Muscle of back (tissue), 11 donors: ENCODE data around the gene ELP1. TPM values are rescaled to one million over a fixed set of nuclear protein-coding genes. Genes with fewer than 3 reads are reported as not detected.
"Not testable (repeated sequence)": the region's sequence is repeated elsewhere in the genome, so short reads cannot be mapped to it uniquely, and the experiment has no call there.

Source experiments
- DNase-seq, 3 donors: peaks; one replicate each; pipeline versions ENCODE4 v3.0.0 to v3.0.0-alpha.2; 2013
- polyA plus RNA-seq, 10 donors: library from polyadenylated mRNA; unstranded; fragments of 120-200 nt; gene quantifications; one replicate each; pipeline ENCODE4 v1.2.1, GENCODE V29; 2013; ENCODE audit not compliant: insufficient read length in 10 of 10

Gene ELP1
- polyA plus RNA-seq, 10 donors: 27.0 to 35.8 (median 33.0) TPM

GRCh38 chr9:108854641-108855528 is 79.0 kb downstream of the ELP1 start:
- DNase-seq: no peak

GRCh38 chr9:108854094-108854493 is 79.8 kb downstream of the ELP1 start:
- no peak for DNase-seq

- DNase-seq: no peak
These were observed 81.8 kb downstream of the ELP1 start for GRCh38 chr9:108852079-108852478.

- DNase-seq: no peak
These were observed 82.8 kb downstream of the ELP1 start for GRCh38 chr9:108851138-108851537.

- DNase-seq: no peak
These were observed 83.5 kb downstream of the ELP1 start for GRCh38 chr9:108850293-108850897.

GRCh38 chr9:108848296-108848695 is 85.6 kb downstream of the ELP1 start:
- not testable (repeated sequence) for DNase-seq

GRCh38 chr9:108845947-108846346 is 88.0 kb downstream of the ELP1 start:
- no peak for DNase-seq

GRCh38 chr9:108845507-108845906 is 88.4 kb downstream of the ELP1 start:
- DNase-seq: no peak

GRCh38 chr9:108844856-108845255 is 89.1 kb downstream of the ELP1 start:
- DNase-seq: no peak

- peak; percentile 44 to 71 (median 63) for DNase-seq
These were observed 89.5 kb downstream of the ELP1 start for GRCh38 chr9:108844391-108844790.

- DNase-seq: no peak
These were observed 91.2 kb downstream of the ELP1 start for GRCh38 chr9:108842610-108843295.

GRCh38 chr9:108839561-108839960 is 94.4 kb downstream of the ELP1 start:
- not testable (repeated sequence) for DNase-seq

GRCh38 chr9:108838017-108838416 is 95.9 kb downstream of the ELP1 start:
- peak in 1 of 3 donors; percentile 77 for DNase-seq

GRCh38 chr9:108837530-108837929 is 96.4 kb downstream of the ELP1 start:
- no peak for DNase-seq

- peak in 1 of 3 donors; percentile 20 for DNase-seq
These were observed 97.1 kb downstream of the ELP1 start for GRCh38 chr9:108836781-108837180.

GRCh38 chr9:108836319-108836718 is 97.6 kb downstream of the ELP1 start:
- no peak for DNase-seq

- DNase-seq: no peak
These were observed 98.1 kb downstream of the ELP1 start for GRCh38 chr9:108835831-108836230.

- DNase-seq: no peak
These were observed 98.8 kb downstream of the ELP1 start for GRCh38 chr9:108834959-108835665.

- no peak for DNase-seq
These were observed 101.8 kb downstream of the ELP1 start for GRCh38 chr9:108832179-108832500.

- no peak for DNase-seq
These were observed 102.3 kb downstream of the ELP1 start for GRCh38 chr9:108831496-108832178.

GRCh38 chr9:108830272-108830671 is 103.7 kb downstream of the ELP1 start:
- DNase-seq: no peak

- no peak for DNase-seq
These were observed 110.1 kb downstream of the ELP1 start for GRCh38 chr9:108823829-108824228.
